Measurements from ENCODE around the gene LCP1. TPM values are rescaled to one million over a fixed set of nuclear protein-coding genes. Genes with fewer than 3 reads are reported as not detected.
"Not testable (repeated sequence)": the region's sequence is repeated elsewhere in the genome, so short reads cannot be mapped to it uniquely, and the experiment has no call there.

LCP1 gene, protein sequence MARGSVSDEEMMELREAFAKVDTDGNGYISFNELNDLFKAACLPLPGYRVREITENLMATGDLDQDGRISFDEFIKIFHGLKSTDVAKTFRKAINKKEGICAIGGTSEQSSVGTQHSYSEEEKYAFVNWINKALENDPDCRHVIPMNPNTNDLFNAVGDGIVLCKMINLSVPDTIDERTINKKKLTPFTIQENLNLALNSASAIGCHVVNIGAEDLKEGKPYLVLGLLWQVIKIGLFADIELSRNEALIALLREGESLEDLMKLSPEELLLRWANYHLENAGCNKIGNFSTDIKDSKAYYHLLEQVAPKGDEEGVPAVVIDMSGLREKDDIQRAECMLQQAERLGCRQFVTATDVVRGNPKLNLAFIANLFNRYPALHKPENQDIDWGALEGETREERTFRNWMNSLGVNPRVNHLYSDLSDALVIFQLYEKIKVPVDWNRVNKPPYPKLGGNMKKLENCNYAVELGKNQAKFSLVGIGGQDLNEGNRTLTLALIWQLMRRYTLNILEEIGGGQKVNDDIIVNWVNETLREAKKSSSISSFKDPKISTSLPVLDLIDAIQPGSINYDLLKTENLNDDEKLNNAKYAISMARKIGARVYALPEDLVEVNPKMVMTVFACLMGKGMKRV
- total RNA-seq = 1.4 and 2.3 TPM in 2 replicates

GRCh38 chr13:46181840-46182490 is at the start of gene LCP1:
Gene LCP1 (minus strand): TSS chr13:46182177. CDS start chr13:46159662, 22,515 bp downstream.
- DNase-seq (ENCODE audit: extremely low read depth, low read depth, low spot score) = no peak

- DNase-seq (ENCODE audit: extremely low read depth, low read depth, low spot score) = no peak
These were observed 47.3 kb upstream of the LCP1 start for GRCh38 chr13:46229251-46229650.

GRCh38 chr13:46220234-46220633 is 38.3 kb upstream of the LCP1 start:
- not testable (repeated sequence) for DNase-seq (ENCODE audit: extremely low read depth, low read depth, low spot score)

GRCh38 chr13:46214741-46215140 is 32.8 kb upstream of the LCP1 start:
- DNase-seq (ENCODE audit: extremely low read depth, low read depth, low spot score) = not testable (repeated sequence)

DNA sequence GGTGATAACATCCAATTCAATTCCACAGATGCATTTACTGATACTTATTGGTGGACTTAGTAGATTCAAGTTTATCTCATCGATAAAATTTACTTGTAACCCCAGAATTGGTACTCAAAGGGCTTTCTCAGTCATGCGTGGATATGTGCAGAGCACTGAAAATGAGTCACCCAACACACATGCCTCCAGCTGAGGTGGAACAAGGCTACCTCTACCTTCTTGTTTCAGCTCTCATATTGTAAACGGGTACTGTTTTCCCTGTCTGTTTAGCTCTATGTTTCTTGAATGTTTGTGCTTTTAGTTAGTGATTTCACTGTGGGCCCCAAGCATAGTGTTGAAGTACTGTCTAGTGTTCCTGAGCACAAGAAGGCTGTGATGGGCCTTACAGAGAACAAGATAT is 31.3 kb upstream of the LCP1 start:
- DNase-seq (ENCODE audit: extremely low read depth, low read depth, low spot score) = no peak

- no peak for DNase-seq (ENCODE audit: extremely low read depth, low read depth, low spot score)
These were observed 29.7 kb upstream of the LCP1 start, which contains the start of gene LRRC63 for GRCh38 chr13:46211483-46212351. Gene LRRC63 (plus strand): TSS chr13:46211928. CDS start chr13:46213035, 1,107 bp downstream.

- DNase-seq (ENCODE audit: extremely low read depth, low read depth, low spot score) = no peak
These were observed 29.1 kb upstream of the LCP1 start for GRCh38 chr13:46211116-46211482.

DNA sequence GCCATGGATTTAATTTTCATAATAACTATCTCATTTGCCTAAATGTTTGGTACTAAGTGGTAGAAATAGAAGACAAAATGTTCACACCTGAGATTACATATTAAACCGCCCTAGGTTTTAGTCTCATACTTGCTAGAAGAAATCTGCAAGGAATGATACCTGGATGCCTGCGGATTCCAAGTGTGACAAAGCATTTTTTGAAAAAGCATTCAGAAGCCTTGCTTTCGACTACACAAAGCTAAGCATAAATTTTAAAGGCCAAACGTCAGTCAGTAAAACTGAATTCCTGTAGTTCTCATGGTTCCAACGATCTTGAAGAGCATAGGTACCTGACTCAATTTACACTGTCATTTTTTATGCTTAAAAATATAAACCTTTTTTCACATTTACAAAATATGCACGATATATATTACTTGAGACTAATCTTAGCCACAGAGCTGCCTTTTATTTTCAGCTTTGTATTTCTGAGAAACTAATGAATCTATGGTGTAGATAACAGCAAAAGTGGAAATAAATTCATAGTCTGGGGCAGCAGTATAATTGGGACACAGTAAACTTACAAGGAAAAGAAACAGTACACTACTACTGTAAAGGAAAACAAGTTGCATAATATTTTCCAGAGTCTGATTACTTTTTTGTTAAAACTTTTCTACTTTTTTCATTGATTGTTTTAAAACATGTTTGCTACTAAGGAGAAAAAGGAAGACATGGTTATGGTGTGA is 28.5 kb upstream of the LCP1 start:
- DNase-seq (ENCODE audit: extremely low read depth, low read depth, low spot score) = no peak

DNA sequence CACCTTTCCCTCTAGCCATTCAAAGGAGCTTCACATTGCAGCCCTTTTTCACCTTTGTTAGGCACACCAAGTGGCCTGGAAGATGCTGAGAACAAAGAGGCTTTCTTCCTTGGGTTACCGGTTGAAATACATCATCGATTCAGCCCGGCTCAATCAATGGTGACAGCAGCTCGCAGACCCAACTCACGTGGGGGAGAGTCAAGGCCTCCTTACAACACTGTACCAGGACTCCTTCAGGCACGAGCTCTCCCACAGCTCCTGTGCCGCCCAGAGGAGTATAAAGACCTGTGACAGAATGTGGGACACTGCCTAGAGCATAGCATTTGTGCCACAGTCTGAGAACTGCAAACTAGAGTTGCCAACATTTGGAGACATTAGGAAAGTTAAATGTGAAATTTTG is 25.9 kb upstream of the LCP1 start:
- DNase-seq (ENCODE audit: extremely low read depth, low read depth, low spot score) = no peak

- DNase-seq (ENCODE audit: extremely low read depth, low read depth, low spot score) = no peak
These were observed 24.2 kb upstream of the LCP1 start for GRCh38 chr13:46206143-46206542.

DNA sequence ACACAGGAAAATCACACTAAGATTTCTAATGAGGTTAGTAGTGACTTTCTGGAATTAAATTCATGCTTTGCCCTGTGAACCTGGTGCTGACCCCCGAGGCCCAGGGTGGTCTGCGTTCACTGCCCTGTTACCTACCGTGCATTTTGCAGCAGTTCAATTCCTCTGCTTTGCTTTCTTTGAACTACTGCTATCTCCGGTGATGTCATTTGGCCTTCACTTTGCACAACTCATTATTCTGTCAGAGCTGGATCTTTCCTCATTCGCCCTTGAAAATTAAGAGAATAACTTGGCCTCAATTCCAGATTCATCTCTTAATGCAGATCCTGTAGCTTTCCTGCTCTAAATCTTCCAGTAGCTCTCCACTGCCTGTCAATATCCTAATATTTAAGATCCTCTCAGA is 21.0 kb upstream of the LCP1 start:
- DNase-seq (ENCODE audit: extremely low read depth, low read depth, low spot score) = no peak

GRCh38 chr13:46202188-46202795 is 20.3 kb upstream of the LCP1 start:
- no peak for DNase-seq (ENCODE audit: extremely low read depth, low read depth, low spot score)

DNA sequence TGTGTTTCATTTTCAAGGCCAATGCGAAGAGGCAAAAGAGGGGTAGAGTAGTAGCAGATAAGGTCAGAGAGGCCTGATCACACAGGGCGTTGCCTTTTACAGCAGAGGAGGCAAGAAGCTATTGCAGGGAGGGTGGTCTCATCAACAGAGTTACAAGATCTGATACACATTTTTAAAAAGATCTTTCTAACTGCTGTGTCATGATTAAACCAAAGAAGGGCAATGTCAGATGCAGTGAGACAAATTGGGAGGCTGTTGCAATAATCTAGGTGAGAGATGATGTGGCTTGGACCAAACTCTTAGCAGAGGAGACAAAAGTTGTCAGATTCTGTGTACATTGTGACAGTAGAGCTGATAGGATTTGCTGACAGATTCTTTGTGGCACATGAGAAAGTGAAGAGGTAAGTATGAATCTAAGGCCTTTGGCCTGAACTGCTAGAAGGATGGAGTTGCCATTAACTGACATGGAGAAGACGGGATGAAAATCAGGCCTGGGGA is 16.8 kb upstream of the LCP1 start:
- DNase-seq (ENCODE audit: extremely low read depth, low read depth, low spot score) = no peak

DNA sequence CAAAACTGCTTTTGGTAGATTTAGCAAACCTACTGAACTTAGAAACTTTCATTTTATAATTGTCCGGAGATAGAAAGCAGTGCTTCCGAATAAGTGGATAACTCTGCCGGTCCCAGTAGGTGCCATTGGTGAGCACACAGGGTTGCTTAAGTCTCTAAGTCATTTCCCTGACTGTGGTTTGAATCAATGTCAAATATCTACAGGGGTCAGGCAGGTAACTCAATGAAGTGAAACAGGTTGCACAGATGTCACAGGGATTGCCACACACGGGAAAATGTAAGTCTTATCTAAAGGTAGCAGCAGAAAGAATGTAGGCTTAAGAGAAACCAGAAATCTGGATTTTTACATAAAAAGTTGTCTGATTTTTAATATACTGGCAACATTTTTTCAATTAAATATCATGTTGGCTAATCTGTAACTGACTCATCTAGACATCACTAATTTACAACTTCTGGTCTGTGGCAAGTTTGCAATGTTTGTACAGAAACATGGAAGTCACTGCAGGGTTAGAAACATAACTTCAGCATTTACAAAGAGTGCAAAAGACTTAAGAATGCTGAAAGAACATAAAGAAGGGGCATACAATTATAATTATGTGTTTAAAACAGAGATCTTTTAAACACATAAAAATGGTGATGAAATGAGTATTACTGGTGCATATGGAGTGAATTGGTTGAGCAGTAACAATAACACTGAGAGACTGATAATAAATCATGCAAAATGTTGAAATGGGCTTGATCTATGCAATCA is 15.5 kb upstream of the LCP1 start:
- no peak for DNase-seq (ENCODE audit: extremely low read depth, low read depth, low spot score)

DNA sequence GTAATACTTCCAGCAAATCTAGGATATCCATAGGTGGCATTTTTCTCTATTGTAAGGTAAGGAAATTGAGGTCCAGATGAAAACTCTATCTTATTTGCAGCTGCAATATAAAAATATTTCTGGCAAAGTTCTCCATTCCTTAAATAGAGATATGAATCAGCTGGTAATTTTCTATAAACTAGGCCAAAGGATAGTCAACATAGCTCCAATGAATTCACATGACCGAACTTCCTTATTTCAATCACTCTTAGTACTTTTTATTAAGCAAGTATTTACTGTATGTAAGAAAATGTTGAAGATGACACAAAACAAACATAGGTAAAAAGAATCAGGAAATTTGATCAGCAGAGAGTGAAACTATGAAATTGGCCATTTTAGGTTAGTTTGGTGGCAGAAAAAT is 13.0 kb upstream of the LCP1 start:
- no peak for DNase-seq (ENCODE audit: extremely low read depth, low read depth, low spot score)

DNA sequence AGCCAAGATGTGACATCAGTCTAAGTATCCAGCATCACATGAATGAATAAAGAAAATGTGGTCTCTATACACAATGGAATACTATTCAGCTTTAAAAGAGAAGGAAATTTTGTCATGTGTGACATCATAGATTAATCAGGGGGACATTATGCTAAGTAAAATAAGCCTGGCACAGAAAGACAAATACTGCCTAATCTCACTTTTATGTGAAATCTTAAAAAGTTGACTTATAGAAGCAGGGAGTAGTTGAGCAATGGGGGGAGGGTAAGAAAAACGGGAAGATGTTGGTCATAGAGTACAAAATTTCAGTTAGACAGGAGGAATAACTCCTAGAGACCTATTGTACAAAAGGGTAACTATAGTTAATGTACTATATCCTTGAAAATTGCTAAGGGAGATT is 10.4 kb upstream of the LCP1 start:
- no peak for DNase-seq (ENCODE audit: extremely low read depth, low read depth, low spot score)

DNA sequence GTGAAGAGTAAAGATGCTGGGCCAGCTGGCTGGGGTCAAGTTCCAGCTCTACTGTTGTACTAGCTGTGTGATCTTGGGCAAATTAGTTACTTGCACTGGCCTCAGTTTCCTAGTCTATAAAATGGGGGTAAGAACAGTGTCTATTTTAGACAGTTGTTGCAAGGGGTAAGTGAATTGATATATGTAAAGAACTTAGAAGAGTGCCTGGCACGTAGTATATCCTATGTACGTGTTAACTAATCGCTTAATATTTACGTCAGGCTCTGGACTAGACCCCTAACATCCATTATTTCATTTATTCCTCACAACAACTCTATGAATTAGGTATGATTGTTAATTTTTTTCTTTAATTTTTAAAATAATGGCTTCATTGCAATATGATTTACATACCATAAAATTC is 3.7 kb upstream of the LCP1 start:
- no peak for DNase-seq (ENCODE audit: extremely low read depth, low read depth, low spot score)

DNA sequence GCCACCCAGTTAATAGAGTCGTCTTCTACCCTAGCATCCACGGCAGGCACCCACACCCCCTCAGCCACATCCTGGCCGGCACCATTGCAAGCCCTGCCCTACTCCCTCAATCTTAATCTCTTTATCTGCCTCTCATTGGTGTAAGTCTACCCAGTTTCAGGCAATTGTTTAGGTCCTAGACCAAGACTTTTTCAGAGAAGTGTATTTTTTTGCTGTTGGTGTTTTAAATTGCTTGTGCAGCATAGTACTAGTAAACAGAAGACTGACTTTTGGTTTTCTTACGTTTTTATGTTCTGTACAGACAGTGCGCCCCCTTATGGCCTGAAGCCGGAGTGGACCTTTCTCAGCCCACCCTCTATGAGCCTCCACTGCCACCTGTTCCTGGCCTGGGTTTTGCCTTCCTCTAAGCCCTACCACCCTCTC is 2.3 kb upstream of the LCP1 start:
- DNase-seq (ENCODE audit: extremely low read depth, low read depth, low spot score) = no peak

All from glomerular endothelial cell (primary cell).